SU-DHL-6 (cell line): Measurements from ENCODE around the gene TLE1.
"Not testable (repeated sequence)": the region's sequence is repeated elsewhere in the genome, so short reads cannot be mapped to it uniquely, and the experiment has no call there.

ENCODE experiments used
- CTCF ChIP-seq: fragments of 200-600 bp; sonication (generic); IDR thresholded peaks from one replicate; pipeline ENCODE4 v1.5.1; 2017; ENCODE audit warnings: antibody characterized with exemption, mild to moderate bottlenecking, low read length, moderate library complexity; ENCODE audit not compliant: insufficient read depth, poor library complexity, severe bottlenecking
- EZH2phosphoT487 ChIP-seq: fragments of 200-600 bp; sonication (generic), shearing (Covaris generic); conservative IDR thresholded peaks from 2 replicates; pipeline ENCODE4 v1.6.1; 2018; ENCODE audit warnings: mild to moderate bottlenecking, antibody characterized with exemption, low read length, moderate library complexity, mixed read lengths

GRCh38 chr9:81689093-81689342 lies 329 bp downstream of the TLE1 start:
- not testable (repeated sequence) for TF ChIP-seq EZH2phosphoT487, CTCF
